SIG-M5 (cell line): ENCODE measurements around the gene LGALS4.
"Not testable (repeated sequence)": the region's sequence is repeated elsewhere in the genome, so short reads cannot be mapped to it uniquely, and the experiment has no call there.

Experiments used
- DNase-seq: peaks from one replicate; lab custom pipeline; 2025; lab: John Stamatoyannopoulos, UW

The LGALS4 gene

GRCh38 chr19:38770228-38770948 lies 42.4 kb downstream of the LGALS4 start:
- not testable (repeated sequence) for DNase-seq

GRCh38 chr19:38769635-38770211 lies 43.0 kb downstream of the LGALS4 start:
- no peak for DNase-seq

GRCh38 chr19:38766276-38767047 lies 46.3 kb downstream of the LGALS4 start:
- DNase-seq: no peak

DNA sequence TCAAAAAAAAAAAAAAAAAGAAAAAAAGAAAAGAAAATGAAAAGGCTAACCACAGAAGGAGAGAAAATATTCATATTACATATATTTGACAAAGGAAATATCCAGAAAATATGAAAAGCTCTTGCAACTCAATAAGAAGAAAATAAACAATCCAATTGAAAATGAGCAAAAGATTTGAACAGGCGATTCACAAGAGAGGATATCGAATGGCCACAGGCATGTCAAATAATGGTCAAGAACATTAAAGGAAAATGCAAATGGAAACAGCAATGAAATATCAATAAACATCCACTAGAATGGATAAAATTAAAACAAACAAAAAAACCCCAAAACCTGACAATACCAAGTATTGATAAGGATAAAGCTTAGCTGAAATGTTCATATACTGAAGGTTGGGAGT lies 47.5 kb downstream of the LGALS4 start:
- no peak for DNase-seq

- DNase-seq: no peak
Observed at GRCh38 chr19:38763795-38764220, 48.9 kb downstream of the LGALS4 start.

- not testable (repeated sequence) for DNase-seq
Observed at GRCh38 chr19:38761884-38762389, 50.8 kb downstream of the LGALS4 start.

GRCh38 chr19:38760805-38761517 lies 51.8 kb downstream of the LGALS4 start:
- DNase-seq: not testable (repeated sequence)

- no peak for DNase-seq
Observed at GRCh38 chr19:38759590-38760003, 53.1 kb downstream of the LGALS4 start.

DNA sequence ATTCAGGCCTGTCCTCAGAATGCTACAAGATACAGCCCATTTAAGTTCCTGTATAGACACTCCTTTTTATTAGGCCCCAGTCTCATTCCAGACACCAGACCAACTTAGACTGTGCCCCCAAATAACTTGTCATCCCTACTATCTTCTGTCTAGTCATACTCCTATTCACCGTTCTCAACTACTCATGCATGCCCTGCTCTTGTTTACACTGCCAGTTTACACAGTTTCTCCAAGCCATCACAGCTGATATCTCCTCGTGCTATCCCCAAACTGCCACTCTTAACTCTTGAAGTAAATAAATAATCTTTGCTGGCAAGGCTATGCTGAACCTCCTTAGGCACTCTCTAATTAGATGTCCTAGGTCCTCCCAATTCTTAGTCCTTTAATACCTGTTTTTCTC lies 58.5 kb downstream of the LGALS4 start:
- not testable (repeated sequence) for DNase-seq

- not testable (repeated sequence) for DNase-seq
Observed at GRCh38 chr19:38753783-38754182, 59.0 kb downstream of the LGALS4 start.
